GM21529 (cell line): ENCODE data around the gene HOMER2.

Experiments
- ATAC-seq: cut with Tn5 transposase; IDR thresholded peaks from one replicate; pipeline ENCODE4 v1.9.1; 2021; ENCODE audit not compliant: unreplicated experiment

Gene HOMER2

DNA sequence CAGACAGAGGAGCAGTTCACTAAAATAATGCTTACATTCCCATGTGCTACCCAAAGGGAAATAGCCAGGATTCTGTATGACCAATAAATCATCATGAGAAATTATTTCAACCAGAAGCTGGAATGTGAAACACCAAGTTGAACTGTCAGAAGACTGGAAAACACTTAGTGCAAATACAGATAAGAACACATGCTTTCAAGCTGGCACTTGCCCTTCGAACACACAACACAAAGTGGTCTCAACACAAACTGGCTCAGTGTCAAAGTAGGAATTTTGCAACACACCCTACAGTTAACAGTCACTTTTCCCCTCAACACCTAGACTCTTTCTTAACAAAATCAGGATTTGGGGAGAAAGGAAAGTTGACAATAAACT lies 148.0 kb downstream of the HOMER2 start:
- ATAC-seq, result no peak

- no peak for ATAC-seq
These were observed 148.5 kb downstream of the HOMER2 start for GRCh38 chr15:82803793-82804574.

DNA sequence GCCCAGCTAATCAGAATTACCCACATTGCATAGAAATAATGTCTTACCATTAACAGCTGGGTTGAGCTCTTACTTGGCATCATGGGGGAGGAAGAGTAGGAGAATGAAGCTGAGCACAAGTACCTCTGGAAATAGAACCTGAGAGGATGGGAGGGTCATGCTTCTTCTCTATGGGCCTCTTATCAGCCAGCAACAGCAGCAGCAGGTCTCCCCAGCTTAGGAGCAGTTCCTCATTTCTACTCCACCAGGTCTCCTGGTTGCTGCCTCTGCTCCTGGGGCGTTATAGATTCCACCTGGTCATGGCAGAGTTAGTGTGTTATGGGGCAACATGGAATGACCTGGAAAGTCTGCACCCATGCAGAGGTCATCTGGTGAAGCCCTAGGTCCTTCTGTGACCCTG lies 150.0 kb downstream of the HOMER2 start:
- ATAC-seq, result no peak

DNA sequence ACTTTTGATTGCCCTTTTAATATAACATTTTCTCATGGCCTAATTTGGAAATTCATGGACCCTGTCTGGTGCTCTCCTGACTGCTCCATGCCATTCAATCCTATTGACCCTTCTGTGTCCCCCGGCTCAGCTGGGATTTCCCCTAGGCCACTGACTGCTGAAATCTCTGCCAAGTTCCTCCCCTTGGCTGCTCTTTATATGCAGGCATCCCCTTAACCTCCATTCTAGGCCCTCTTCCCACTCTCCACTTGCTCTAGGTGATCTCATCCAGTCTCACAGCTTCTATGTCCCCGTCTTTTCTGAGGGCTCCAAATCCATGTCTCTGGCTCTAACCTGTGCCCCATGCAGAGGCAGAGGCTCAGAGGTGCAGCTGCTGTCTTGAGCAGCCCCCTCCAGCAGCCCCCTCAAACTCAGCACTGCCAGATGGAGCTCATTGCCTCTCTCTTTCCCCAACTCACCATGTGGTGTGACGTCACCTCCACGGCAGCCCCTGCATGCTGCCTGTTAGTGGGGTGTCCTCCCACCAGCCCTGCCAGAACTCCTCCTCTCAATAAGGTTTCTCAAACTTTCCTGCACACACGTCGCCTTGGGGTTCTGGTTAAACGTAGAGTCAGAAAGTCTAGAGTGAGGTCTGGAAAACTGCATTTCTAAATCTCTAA lies 153.2 kb downstream of the HOMER2 start:
- no peak for ATAC-seq
